ENCODE data around the gene THAP4. TPM values are rescaled to one million over a fixed set of nuclear protein-coding genes. Genes with fewer than 3 reads are reported as not detected.
"Not testable (repeated sequence)": the region's sequence is repeated elsewhere in the genome, so short reads cannot be mapped to it uniquely, and the experiment has no call there.

THAP4 gene
- polyA plus RNA-seq, 1 donor: 42.7 TPM

DNA sequence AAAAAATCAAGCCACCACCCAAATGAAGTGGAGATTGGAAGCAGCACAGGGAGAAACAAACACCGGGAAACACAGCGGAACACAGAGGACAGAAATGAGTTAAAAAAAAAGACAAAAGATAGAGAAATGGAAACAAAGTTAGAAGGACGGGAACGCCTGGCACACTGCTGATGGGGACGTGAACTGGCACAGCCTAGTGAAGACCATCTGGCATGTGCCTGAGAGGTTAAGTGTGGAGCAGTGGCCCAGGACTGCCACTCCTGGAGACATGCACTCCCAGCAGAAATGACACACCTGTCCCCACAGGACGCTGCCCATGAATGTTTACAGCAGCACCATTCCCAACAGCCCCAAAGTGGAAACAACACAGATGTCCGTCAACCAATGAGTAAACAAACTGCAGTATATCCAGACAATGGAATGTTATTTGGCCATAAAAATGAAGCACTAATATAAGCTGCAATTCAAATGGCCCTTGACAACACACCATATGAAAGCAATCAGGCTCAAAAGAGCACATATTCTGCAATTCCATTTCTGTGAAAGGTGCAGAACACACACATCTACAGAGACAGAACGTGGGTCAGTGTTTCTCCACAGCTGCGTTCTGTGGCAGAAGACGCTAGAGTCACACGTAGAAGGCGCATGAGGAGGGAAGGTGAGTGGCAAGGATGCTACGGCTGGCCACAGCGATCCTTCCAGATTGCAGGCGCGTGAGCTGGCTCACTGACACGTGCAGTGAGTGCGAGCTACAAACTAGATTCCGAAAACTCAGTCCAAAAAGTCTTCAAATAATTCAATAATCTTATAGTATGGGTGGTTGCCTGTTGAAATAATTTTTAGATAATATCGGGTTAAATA is 24.6 kb downstream of the THAP4 start:
- no peak for DNase-seq (ENCODE audit: low read depth)

DNA sequence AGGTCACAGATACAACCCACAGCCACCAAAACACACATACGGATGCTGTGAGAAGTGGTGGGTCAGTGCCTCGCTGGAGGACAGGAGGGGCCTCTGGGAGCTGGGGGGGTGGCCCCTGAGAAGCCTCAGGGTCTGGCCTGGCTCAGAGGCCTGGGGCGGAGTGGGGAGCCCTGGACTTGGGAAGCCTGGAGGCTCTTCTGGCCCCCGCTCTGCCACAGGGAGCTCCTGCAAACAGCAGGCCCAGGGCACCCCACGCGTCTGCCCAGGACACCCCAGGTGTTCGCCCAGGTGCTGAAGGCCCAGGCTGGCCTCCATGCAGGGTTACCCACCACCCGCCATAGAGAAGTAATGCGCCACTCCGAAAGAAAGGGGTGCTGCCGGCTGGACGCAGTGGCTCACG is 25.9 kb downstream of the THAP4 start:
- no peak for DNase-seq (ENCODE audit: low read depth)

DNA sequence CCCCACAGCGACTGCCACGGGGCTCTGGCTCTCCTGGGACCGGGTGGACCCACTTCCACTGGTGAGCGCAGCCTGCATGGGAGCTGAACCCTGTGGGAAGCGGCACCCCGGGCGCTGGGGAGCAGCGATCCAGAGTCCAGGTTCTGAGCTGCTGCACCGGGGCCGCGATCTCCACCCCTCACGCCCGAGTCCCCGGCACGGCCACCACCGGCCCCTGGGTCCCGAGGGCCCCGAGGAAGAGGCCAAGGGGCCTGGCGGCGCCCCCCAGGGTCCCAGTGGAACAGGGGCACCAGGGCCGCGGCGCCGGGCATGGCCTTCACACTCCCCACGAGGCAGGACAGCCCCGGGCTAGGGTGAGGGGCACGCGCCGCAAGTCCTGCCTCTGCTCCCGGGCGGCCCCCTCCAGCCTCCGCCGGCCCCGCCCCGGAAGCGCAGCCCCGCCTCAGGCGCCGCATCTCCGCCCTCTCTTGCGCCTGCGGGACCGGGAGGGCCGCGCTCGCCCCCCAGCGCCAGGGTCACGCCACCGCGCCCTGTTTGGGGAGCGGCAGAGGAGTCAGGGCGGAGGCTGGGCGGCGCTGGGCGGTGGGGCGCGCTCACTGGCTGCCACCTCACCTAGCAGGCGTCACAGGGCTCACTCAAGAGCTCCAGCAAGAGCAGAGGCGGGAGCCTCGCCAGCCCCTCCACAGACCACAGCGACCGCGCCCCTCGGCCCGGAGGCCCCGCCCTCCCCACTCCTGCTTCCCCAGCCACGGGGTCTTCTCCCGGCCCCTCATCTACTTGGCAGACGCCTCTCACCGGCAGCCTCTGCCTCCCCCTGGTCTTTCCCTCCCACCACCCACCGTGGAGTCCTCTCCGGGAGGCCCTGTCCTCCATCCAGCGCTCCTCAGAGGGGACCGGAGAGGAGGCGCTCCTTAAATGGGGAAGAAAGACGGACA is 26.8 kb downstream of the THAP4 start:
- no peak for DNase-seq (ENCODE audit: low read depth)

DNA sequence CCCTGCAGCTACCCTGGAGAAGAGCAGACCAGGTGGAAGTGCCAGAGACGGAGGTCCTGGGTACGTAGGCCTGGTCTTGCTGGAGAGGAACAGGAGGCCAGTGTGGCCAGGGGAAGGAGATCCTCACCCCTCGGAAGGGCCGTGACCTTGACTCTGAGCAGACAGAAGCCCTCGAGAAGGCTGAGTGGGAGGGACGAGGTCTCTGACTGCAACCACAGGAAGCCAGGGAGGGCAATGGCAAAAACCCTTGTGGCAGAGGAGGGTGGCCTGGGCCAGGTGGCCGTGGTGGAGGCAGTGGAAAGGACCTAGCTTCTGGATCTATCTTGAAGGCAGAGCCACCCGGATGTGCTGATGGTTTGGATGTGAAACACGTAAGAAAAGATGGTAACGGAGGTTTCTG is 28.1 kb downstream of the THAP4 start:
- DNase-seq (ENCODE audit: low read depth): no peak

DNA sequence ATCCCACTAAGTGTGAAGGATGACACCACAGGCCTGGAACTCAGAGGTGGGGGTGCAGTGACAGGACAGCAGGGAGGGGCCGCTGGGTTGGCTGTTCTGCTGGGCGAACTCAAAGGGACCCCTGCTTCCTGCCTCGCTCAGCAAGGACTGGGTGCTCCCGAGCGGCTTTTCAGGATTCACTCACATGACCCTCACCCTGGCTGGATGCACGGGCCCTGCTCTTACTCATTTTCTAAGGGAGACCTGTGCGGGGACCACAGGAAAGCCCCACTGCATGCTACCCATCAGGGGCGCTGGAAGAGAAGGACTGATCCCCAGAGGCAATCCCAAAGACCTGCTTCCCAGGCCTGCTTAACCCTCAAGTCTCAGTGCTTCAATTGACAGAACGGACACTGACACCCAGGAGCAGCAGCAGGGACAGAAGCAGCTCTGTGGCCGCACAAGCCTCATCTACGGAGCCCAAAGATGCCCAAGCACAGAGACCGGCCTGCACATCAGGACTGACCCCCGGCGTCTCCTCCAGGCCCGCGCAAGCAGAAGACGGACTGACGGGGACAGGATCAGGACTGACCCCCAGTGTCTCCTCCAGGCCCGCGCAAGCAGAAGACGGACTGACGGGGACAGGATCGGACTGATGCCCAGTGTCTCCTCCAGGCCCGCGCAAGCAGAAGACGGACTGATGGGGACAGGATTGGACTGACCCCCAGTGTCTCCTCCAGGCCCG is 29.6 kb downstream of the THAP4 start:
- no peak for DNase-seq (ENCODE audit: low read depth)

DNA sequence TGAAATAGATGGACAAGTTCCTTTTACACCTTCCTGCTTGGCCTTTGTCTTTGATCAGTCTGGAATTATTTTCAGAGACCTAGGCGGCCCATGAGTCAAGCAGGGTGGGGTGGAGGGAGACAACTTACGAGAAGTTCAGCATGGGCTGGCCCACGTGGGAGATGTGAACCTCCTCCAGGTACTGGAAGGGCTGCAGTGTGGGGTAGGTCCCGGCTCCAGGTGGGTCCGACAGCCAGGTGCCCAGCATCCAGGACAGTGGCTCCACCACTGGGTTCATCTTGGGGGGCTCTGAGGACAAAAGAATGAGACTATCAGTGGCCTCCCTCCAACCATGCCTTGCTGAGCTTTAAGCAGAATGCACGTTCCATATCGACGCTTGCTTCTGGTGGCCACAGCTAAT is 30.8 kb downstream of the THAP4 start:
- DNase-seq (ENCODE audit: low read depth): no peak

DNA sequence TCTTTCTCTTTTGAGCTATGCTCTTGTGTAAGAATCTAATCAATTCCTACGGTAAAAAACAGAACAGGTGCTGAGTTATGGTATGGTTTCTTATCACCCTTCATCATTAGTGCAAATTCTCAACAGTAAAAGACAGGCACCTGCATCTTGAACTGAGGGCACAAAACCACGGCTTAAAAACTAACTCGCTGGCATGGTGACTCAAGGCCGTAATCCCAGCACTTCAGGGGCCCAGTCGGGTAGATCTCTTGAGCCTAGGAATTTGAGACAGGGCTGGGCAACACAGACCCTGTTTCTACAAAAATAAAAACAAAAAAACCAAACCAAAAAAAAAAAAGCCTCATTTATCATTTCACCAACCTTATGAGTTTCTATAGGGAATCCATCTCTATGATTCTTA is 33.3 kb downstream of the THAP4 start:
- no peak for DNase-seq (ENCODE audit: low read depth)

DNA sequence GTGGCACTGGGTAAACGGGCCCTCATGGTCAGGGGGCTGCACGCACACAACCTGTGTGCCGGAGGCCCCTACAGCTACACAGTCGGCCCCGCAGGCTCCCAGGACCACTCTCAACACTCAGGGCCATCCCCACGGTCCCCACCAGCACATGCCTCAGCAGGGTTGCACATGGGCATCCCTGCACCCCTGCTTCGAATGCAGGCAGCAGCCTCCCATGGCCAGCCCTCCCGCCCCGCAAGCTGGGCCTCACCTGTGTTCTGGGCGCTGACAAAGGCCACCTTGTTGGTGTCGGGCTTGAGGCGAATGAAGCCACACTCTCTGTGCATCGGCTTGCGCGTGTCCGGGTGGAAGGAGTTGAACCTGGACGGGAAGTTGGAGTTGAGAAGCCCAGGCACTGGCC is 34.2 kb downstream of the THAP4 start:
- DNase-seq (ENCODE audit: low read depth): no peak

DNA sequence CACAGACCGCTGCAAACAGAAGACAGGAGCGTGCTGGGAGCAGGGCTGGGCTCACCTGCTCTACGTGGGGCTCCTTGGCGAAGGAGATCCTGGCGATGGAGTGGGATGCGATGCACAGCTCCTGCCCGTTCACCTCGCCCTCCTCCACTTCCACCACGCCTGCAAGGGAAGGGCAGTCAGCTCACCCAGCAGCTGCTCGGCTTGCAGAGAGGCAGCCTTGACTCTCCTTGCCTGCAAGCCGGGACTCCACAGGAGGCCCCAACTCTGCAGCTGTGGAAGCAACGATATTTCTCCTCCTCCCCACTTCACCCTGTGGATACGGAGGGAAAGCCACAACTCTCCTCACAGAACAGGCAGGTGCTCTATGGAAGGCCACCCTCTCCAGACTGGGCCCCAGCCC is 35.1 kb downstream of the THAP4 start:
- no peak for DNase-seq (ENCODE audit: low read depth)

DNA sequence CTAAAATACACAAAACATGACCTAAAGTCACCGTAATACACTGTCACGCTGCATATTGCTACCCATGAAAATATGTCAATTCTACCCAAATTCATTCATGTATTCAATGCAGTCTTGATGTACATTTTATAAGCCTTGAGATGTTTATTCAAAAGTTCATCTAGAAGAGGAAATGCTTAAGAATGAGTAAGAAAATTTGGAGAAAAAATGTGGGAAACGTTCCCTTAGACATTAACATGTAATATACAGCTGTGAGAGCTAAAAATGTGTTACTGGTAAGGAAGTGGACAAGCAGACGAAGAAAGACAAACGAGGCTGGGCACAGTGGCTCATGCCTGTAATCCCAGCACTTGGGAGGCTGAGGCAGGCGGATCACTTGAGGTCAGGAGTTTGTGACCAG is 37.3 kb downstream of the THAP4 start:
- DNase-seq (ENCODE audit: low read depth): no peak

DNA sequence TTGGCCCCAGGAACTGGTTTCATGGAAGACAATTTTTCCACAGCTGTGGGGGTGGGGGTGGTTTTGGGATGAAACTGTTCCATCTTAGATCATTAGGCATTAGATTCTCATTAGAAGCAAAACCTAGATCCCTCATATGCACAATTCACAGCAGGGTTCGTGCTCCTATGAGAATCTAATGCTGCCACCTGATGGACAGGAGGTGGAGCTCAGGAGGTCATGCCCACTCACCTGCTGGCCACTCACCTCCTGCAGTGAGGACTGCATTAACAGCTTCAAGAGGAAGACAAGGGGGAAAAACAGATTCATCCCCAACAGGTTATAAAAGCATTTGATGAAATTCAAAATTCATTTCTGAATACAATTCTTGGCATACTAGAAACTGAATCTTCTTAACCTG is 38.5 kb downstream of the THAP4 start:
- DNase-seq (ENCODE audit: low read depth): no peak

DNA sequence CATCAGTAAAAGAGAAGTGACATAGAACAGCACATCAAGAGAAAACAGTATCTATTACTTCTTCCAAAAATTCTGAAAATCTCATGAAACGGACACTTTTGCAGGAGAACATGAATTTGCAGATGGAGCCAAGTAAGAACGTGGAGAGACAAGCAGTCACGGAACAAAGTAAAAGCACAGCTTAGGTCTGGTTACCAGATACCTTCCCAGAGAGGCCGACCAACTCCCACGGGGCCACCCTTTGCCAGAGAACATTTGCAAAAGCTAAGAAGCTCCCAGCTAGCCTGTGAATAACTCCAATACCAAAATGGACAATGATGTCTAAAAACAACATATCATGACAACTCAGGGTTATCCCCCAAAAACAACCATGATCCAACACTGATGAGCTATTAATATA is 38.9 kb downstream of the THAP4 start:
- no peak for DNase-seq (ENCODE audit: low read depth)

DNA sequence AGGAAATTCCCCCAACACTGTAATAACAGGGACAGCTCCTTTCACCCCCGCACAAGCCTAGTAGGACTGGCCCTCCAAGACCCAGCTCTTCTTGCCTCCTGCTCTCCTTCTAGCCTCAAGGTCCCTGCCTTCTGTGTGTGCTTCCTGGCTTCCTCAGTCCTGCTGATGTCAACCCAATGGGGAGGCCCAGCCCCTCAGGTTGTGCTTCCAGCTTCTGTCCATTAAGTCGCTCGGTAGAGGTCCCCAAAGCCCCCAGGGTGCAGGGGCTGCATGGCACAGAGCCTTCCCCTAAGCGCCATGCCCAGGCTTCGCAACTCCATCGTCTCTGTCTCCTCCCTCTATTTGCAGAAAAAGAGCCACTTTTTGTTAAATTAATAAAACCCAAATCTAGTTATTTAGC is 39.4 kb downstream of the THAP4 start:
- DNase-seq (ENCODE audit: low read depth): no peak

DNA sequence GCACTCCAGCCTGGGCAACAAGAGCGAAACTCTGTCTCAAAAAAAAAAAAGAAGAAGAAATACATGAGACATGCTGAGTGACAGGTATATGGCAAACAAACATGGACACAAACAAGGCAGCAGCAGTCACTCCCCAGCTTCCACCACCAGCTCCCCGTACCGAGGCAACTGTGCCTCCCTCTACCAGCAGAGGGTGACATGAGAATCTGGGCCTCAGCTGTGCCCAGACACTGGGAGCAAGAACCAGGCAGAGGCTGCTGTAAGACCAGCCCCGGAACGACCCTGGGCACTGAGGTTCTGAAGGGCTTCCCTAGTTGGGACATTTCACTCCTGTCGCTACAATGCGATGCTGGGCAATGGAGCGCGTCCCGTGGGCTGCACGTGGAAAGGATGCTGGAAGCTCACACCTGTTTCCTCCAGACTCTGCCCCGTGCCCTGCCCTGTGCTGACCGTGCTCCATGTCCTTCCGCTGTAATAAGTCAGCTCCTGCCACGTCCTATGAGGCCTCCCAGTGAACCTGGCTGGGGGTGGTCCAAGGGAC is 41.3 kb downstream of the THAP4 start:
- DNase-seq (ENCODE audit: low read depth): no peak

DNA sequence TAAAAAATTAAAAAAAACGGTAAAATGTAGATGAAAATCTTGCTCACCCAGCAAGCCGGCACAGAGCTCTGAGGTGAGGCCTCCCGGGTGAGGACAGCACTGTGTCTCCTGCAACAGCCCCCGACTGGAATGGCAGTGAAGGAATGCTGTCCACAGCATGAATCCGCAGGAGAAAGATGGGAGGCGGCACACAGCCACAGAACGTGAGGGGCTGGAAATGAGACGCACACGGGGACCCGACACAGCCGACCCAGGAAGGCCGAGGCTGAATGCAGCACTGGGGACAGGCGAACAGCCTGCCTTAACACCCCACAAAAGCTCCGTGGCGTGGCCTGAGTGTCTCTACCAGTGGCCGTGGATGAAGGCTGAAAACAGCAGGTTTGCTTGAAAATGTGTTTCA is 43.7 kb downstream of the THAP4 start:
- DNase-seq (ENCODE audit: low read depth): no peak

DNA sequence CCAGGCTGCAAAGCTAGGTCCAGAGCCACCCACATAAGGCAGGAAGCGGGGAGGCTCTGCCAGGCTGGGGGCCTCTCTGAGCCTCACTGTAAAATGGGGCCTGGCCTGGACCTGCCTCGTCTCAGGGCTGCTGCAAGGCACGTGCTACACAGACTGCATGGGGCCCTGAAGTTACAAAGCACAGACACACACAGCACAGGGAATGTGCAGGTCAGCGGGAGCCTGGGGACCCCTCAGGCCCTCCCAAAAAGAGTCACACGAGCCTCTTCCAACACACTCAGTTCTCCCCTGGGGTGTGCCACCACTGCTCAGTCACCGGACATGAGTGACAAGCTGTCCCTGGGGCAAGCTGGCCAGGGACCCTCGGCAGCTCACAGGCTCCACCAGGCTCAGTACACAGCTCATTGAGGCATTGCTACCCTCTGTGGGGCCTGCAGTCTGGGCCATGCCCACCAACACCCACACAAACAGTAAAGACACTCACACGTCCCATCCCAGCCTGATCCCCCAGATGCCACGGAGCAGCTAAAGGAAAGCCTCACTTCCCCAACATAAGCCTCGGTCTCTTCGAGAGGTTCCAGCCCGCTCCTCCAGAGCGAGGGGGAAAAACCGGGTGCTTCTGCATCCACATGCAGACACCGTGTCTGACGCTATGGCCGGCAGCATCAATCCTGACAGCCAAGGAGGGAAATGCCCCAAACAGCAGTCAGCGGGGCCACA is 44.7 kb downstream of the THAP4 start:
- DNase-seq (ENCODE audit: low read depth): no peak

DNA sequence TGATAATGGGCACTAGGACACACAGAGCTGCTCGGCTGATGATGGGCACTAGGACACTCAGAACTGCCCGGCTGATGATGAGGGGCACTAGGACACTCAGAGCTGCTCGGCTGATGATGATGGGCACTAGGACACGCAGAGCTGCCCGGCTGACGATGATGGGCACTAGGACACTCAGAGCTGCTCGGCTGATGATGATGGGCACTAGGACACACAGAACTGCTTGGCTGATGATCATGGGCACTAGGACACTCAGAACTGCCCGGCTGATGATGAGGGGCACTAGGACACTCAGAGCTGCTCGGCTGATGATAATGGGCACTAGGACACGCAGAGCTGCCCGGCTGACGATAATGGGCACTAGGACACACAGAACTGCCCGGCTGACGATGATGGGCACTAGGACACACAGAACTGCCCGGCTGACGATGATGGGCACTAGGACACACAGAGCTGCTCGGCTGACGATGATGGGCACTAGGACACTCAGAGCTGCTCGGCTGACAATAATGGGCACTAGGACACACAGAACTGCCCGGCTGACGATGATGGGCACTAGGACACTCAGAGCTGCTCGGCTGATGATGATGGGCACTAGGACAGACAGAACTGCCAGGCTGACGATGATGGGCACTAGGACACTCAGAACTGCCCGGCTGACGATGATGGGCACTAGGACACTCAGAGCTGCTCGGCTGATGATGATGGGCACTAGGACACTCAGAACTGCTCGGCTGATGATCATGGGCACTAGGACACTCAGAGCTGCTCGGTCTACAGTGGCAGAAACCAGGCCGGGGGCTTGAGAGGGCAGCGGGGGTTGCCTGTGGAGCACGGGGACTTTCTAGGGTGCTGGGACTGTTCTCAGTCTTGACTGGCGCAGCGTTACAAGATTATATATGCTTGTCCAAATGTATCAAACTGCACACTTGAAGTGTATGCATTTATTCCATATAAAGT is 46.2 kb downstream of the THAP4 start:
- not testable (repeated sequence) for DNase-seq (ENCODE audit: low read depth)

DNA sequence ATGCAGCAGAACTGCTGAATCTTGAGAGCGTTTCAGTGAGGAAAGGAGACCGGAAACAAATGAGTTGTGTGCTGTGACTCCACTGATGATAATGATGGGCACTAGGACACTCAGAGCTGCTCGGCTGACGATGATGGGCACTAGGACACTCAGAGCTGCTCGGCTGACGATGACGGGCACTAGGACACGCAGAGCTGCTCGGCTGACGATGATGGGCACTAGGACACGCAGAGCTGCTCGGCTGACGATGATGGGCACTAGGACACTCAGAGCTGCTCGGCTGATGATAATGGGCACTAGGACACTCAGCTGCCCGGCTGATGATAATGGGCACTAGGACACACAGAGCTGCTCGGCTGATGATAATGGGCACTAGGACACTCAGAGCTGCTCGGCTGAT is 47.1 kb downstream of the THAP4 start:
- not testable (repeated sequence) for DNase-seq (ENCODE audit: low read depth)

DNA sequence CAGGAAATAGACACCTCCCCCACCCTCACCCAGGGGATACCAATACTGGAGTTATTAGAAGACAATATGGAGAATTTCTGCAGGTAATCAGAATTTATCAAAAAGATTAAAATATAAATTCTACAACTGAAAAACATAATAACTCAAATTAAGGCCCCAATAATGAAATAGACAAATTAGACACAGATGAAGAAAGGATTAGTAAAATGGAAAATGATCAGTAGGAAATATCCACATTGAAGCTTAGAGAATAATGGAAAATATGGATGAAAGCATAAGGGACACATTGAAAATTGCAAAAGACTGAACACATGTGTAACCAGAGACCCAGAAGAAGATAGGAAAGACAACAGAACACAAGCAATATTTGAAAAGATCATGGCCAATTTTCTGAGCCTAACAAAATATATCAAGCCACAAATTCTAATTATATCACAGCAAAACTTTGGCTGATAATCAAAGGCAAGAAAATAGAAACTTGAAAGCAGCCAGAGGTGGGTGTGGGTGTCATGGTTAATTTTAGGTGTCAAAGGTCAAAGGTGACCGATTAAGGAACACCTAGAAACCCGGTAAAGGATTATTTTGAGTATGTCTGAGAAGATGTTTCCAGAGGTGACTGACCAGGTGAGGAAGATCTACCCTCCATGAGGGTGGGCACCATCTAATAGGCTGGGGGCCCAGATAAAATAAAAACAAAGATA is 50.2 kb downstream of the THAP4 start:
- DNase-seq (ENCODE audit: low read depth): no peak

Measured in forelimb muscle (tissue), 1 donor.